ENCODE results near the gene SNX5. TPM values are rescaled to one million over a fixed set of nuclear protein-coding genes. Genes with fewer than 3 reads are reported as not detected.

SNX5 gene
- total RNA-seq, 1 experiment from 2014 or later = 159 TPM

DNA sequence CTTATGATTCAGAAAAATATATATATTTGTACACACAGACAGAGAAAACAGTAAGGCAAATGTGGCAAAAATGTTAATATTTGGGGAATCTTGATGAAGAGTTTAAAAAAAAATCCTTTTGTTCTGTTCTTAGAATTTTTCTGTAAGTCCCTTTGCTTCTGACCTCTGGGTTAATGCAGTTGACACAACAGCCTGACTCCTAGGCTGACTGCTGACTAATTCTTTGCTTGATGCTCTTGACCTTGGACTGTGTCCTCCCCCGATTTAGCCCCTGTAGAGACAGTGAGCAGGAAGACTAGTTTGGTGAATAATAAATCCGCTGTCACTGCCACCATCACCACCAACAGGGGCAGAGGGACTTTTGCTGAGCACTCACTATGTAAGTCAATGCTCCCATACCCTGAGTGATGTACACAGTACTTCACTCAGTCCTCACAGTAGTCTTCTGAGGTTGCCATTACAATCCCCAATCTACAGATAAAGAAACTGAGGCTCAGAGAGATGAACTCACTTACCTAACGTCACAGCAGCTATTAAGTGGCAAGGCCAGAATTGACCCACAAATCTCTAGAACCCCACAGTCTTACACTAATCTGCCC is 71.7 kb downstream of the SNX5 start:
- H3K9me2 ChIP-seq (ENCODE audit: insufficient read depth) = no peaks in the 10 kb centered on the region
- ATAC-seq = no peak; the same call in 1 of the 2 replicates
- RAD21 ChIA-PET (ENCODE audit: low non-redundant PET in 1 of 2, low total read pairs in 2 of 2, uncharacterized antibody in 2 of 2, unreplicated experiment in 2 of 2) = no interaction called here

DNA sequence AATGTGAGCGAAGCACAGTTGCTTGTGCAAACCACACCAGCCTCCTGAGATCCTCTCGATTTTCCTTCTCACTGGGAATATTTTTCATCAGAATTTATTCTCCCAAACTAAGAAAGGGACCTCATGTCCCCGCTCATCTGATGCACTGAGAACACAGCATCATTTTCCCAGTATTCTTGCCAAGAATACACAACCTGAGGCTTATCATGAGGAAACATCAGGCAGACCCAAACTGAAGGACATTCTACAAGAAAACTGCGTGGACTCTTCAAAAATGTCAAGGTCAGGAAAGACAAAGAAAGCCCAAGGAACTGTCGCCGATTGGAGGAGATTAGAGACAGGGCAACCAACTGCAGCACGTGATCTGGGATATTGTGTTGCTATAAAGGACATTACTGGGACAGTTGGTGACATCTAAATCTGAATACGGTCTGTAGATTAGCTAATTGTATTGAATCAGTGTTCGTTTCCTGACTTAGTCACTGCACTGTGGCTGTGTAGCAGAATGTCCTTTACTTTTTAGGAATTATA is 72.3 kb downstream of the SNX5 start:
- no peaks in the 10 kb centered on the region for H3K79me2 ChIP-seq (ENCODE audit: insufficient read depth, low read length)
- no peaks in the 10 kb centered on the region for H3K9me2 ChIP-seq (ENCODE audit: insufficient read depth)
- H3K36me3 ChIP-seq (ENCODE audit: control insufficient read depth in 1 of 2, insufficient read depth in 2 of 2, low read length in 2 of 2) = no peaks in the 10 kb centered on the region
- intact Hi-C loops (cut with micrococcal nuclease) = loop anchor here (10.0 kb wide), 1 partner anchor 391 kb away; no protein-coding TSS in a partner anchor
- TF ChIP-seq POLR2A (IDR thresholded peaks at IDR 0.05; ENCODE audit: borderline replicate concordance, extremely low read depth, insufficient read depth, insufficient read length) (no peak), TCF7L2 (IDR thresholded peaks at IDR 0.05; ENCODE audit: borderline replicate concordance, extremely low read depth, insufficient read depth, insufficient read length) (no peak), SP1 (IDR thresholded peaks at IDR 0.05; ENCODE audit: low read depth) (no peak), EZH2 (IDR thresholded peaks at IDR 0.05) (no peak), FOSL1 (IDR thresholded peaks at IDR 0.05; ENCODE audit: low read depth) (no peak)
- TF ChIP-seq, protein P1, sequence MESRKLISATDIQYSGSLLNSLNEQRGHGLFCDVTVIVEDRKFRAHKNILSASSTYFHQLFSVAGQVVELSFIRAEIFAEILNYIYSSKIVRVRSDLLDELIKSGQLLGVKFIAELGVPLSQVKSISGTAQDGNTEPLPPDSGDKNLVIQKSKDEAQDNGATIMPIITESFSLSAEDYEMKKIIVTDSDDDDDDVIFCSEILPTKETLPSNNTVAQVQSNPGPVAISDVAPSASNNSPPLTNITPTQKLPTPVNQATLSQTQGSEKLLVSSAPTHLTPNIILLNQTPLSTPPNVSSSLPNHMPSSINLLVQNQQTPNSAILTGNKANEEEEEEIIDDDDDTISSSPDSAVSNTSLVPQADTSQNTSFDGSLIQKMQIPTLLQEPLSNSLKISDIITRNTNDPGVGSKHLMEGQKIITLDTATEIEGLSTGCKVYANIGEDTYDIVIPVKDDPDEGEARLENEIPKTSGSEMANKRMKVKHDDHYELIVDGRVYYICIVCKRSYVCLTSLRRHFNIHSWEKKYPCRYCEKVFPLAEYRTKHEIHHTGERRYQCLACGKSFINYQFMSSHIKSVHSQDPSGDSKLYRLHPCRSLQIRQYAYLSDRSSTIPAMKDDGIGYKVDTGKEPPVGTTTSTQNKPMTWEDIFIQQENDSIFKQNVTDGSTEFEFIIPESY (IDR thresholded peaks at IDR 0.05; ENCODE audit: extremely low read depth, insufficient replicate concordance, low read length) = no peak
- no peak overlapping the region for H3K4me3 ChIP-seq (replicated peaks in 1 of 2; ENCODE audit: low read depth in 1 of 2, low read length in 2 of 2)
- no TSS peak for BruUV-seq (replicated peaks)
- no peaks in the 10 kb centered on the region for H3K27me3 ChIP-seq (ENCODE audit: insufficient read depth, low read length)
- ChIA-PET CTCF (no interaction called here), POLR2A (no interaction called here), RAD21 (ENCODE audit: low non-redundant PET in 1 of 2, low total read pairs in 2 of 2, uncharacterized antibody in 2 of 2, unreplicated experiment in 2 of 2) (no interaction called here)
- H3K4me1 ChIP-seq (ENCODE audit: control insufficient read depth in 1 of 2, insufficient read depth in 2 of 2, low read length in 2 of 2) = peaks cover 0 to 3% of the 10 kb centered on the region in 2 experiments; a peak in 1 of 4 replicates
- DNase-seq (ENCODE audit: low read depth, low spot score) (no peak), ATAC-seq (no peak)
- peaks cover 0 to 6% of the 10 kb centered on the region in 2 experiments; a peak in 1 of 4 replicates for H3K9me3 ChIP-seq (ENCODE audit: control insufficient read depth in 1 of 2, insufficient read depth in 1 of 2, low read depth in 1 of 2, low read length in 2 of 2)
- no peak overlapping the region for H3K4me2 ChIP-seq (ENCODE audit: low read length)
- H2AFZ ChIP-seq (ENCODE audit: low read depth, low read length, poor library complexity, severe bottlenecking) = no peak overlapping the region
- H4K20me1 ChIP-seq (ENCODE audit: insufficient read depth) = no peaks in the 10 kb centered on the region
- H3K9ac ChIP-seq (ENCODE audit: low read length) = no peak overlapping the region
- no peak overlapping the region for H3K27ac ChIP-seq (ENCODE audit: low read depth, low read length)

More for the DNA sequence above, 71.7 kb downstream of the SNX5 start:
- no peaks in the 10 kb centered on the region for H4K20me1 ChIP-seq (ENCODE audit: insufficient read depth)
- intact Hi-C loops (cut with micrococcal nuclease) = loop anchor here (10.0 kb wide), 1 partner anchor 392 kb away; no protein-coding TSS in a partner anchor
- 0 out of 4 replicates have a peak, but pooled peaks cover 0 to under 1% of the 10 kb centered on the region in 2 experiments for H3K9me3 ChIP-seq (ENCODE audit: control insufficient read depth in 1 of 2, insufficient read depth in 1 of 2, low read depth in 1 of 2, low read length in 2 of 2)
- POLR2A ChIA-PET = interaction anchor here (1.4 kb wide), 1 partner anchor 215 kb away, joined by 9 read pairs; the partner anchor contains the start of gene RRBP1
- no peaks in the 10 kb centered on the region for H3K36me3 ChIP-seq (ENCODE audit: control insufficient read depth in 1 of 2, insufficient read depth in 2 of 2, low read length in 2 of 2)
- H3K79me2 ChIP-seq (ENCODE audit: insufficient read depth, low read length) = no peaks in the 10 kb centered on the region
- TF ChIP-seq EZH2phosphoT487 (IDR thresholded peaks at IDR 0.05; ENCODE audit: borderline replicate concordance) = no peak
- TF ChIP-seq ELF1 (IDR thresholded peaks at IDR 0.05; ENCODE audit: borderline replicate concordance, low read depth) = no peak
- no peak for TF ChIP-seq RAD21 (IDR thresholded peaks at IDR 0.05; ENCODE audit: low read depth)
- TF ChIP-seq, protein P1 (IDR thresholded peaks at IDR 0.05; ENCODE audit: extremely low read depth, insufficient replicate concordance, low read length) = no peak
- no peak for TF ChIP-seq EGR1 (IDR thresholded peaks at IDR 0.05; ENCODE audit: low read depth)
- TF ChIP-seq POLR2AphosphoS5 (IDR thresholded peaks at IDR 0.05; ENCODE audit: low read depth, low read length) = no peak
- H3K27me3 ChIP-seq (ENCODE audit: insufficient read depth, low read length) = no peaks in the 10 kb centered on the region
- no peak overlapping the region for H2AFZ ChIP-seq (ENCODE audit: low read depth, low read length, poor library complexity, severe bottlenecking)
- CTCF ChIA-PET = interaction anchor here (1.2 to 1.4 kb wide), 3 partner anchors 242 to 391 kb away, joined by 3 to 5 read pairs (median 4); no protein-coding TSS in a partner anchor
- DNase-seq (ENCODE audit: low read depth, low spot score) = no peak
- H3K4me2 ChIP-seq (ENCODE audit: low read length) = no peak overlapping the region
- no peak overlapping the region for H3K4me3 ChIP-seq (replicated peaks in 1 of 2; ENCODE audit: low read depth in 1 of 2, low read length in 2 of 2)
- H3K27ac ChIP-seq (ENCODE audit: low read depth, low read length) = no peak overlapping the region
- H3K4me1 ChIP-seq (ENCODE audit: control insufficient read depth in 1 of 2, insufficient read depth in 2 of 2, low read length in 2 of 2) = peaks cover 0 to 3% of the 10 kb centered on the region in 2 experiments; a peak in 1 of 4 replicates
- no peak overlapping the region for H3K9ac ChIP-seq (ENCODE audit: low read length)
- no TSS peak for BruUV-seq (replicated peaks)

Data from HCT116 (cell line).